SK-N-SH (cell line): ENCODE data around the gene TNPO2. TPM values are rescaled to one million over a fixed set of nuclear protein-coding genes. Genes with fewer than 3 reads are reported as not detected.

ENCODE experiments used
- CTCF ChIA-PET: fragments of 300-600, 350-600 bp; formaldehyde crosslinking; extraction: SDS; loops from one replicate; lab custom pipeline; 2021; lab: Yijun Ruan, JAX
- POLR2A ChIA-PET: fragments of 350-600 bp; sonication (Branson Sonifier 250); formaldehyde crosslinking; extraction: SDS; loops from one replicate; lab custom pipeline; 2020; ENCODE audit warnings: antibody characterized with exemption, inconsistent platforms; lab: Yijun Ruan, JAX
- DNase-seq: peaks from one replicate; pipeline ENCODE4 v3.0.0; 2012
- H2AFZ ChIP-seq: fragments of 200-600 bp; sonication (generic); 2 replicates; pipeline ENCODE4 v1.8.1; 2016; ENCODE audit warnings: antibody characterized with exemption, mild to moderate bottlenecking, low read depth
- H3F3A ChIP-seq: fragments of 200-600 bp; sonication (generic); replicated peaks from 2 replicates; pipeline ENCODE3; 2016; ENCODE audit warnings: antibody characterized with exemption, mild to moderate bottlenecking; ENCODE audit not compliant: insufficient read depth
- H3K27ac ChIP-seq, 2 experiments: fragments of 200-500 bp in 1 of 2; fragments of 200-600 bp in 1 of 2; sonication (Bioruptor generic) in 1 of 2; sonication (generic), shearing (Covaris generic) in 1 of 2; 2 replicates each; pipeline versions ENCODE4 v1.5.1 to v1.6.1; 2014 to 2016; ENCODE audit warnings: low read depth in 2 of 2, inconsistent platforms in 1 of 2, low read length in 1 of 2, mild to moderate bottlenecking in 1 of 2, mixed read lengths in 1 of 2
- H3K27me3 ChIP-seq: fragments of 200-600 bp; sonication (generic), shearing (Covaris generic); 2 replicates; pipeline ENCODE4 v1.6.1; 2016; ENCODE audit warnings: mixed run types; ENCODE audit not compliant: insufficient read depth
- H3K36me3 ChIP-seq, 2 experiments: fragments of 200-500 bp in 1 of 2; fragments of 200-600 bp in 1 of 2; sonication (Bioruptor generic) in 1 of 2; sonication (generic) in 1 of 2; replicated peaks in 1 of 2; 2 replicates each; pipeline versions ENCODE3 to v1.5.1; 2014 to 2016; ENCODE audit warnings: low read length in 1 of 2, mild to moderate bottlenecking in 1 of 2; ENCODE audit not compliant: insufficient read depth in 2 of 2, control insufficient read depth in 1 of 2
- H3K4me1 ChIP-seq, 2 experiments: fragments of 200-500 bp in 1 of 2; fragments of 200-600 bp in 1 of 2; sonication (Bioruptor generic) in 1 of 2; sonication (generic), shearing (Covaris generic) in 1 of 2; 2 replicates each; pipeline versions ENCODE4 v1.5.1 to v1.6.1; 2014 to 2016; ENCODE audit warnings: low read depth in 1 of 2, low read length in 1 of 2, mixed run types in 1 of 2; ENCODE audit not compliant: insufficient read depth in 2 of 2, control insufficient read depth in 1 of 2
- H3K4me2 ChIP-seq: fragments of 200-600 bp; sonication (generic), shearing (Covaris generic); 2 replicates; pipeline ENCODE4 v1.6.1; 2017; ENCODE audit warnings: mixed run types
- H3K4me3 ChIP-seq, 2 experiments: fragments of 200-500 bp in 1 of 2; fragments of 200-600 bp in 1 of 2; sonication (Bioruptor generic) in 1 of 2; sonication (generic), shearing (Covaris generic) in 1 of 2; 2 replicates each; pipeline versions ENCODE4 v1.5.1 to v1.8.1; 2014 to 2016; ENCODE audit warnings: low read depth in 2 of 2, inconsistent platforms in 1 of 2, low read length in 1 of 2, mild to moderate bottlenecking in 1 of 2, mixed read lengths in 1 of 2, moderate library complexity in 1 of 2
- H3K79me2 ChIP-seq: fragments of 200-600 bp; sonication (generic); 2 replicates; pipeline ENCODE4 v1.8.1; 2017; ENCODE audit warnings: mild to moderate bottlenecking; ENCODE audit not compliant: insufficient read depth
- H3K9ac ChIP-seq: fragments of 200-600 bp; sonication (generic); 2 replicates; pipeline ENCODE4 v1.6.1; 2017; ENCODE audit warnings: mixed run types
- H3K9me2 ChIP-seq: fragments of 200-600 bp; sonication (generic); 2 replicates; pipeline ENCODE4 v1.6.1; 2017; ENCODE audit warnings: mixed run types
- H3K9me3 ChIP-seq: fragments of 200-600 bp; sonication (generic); 2 replicates; pipeline ENCODE4 v1.6.1; 2017; ENCODE audit warnings: mixed run types, mild to moderate bottlenecking, moderate library complexity
- H4K20me1 ChIP-seq: fragments of 200-600 bp; sonication (generic); 2 replicates; pipeline ENCODE4 v1.6.1; 2017; ENCODE audit warnings: mild to moderate bottlenecking, mixed run types; ENCODE audit not compliant: insufficient read depth
- CHD2 ChIP-seq: fragments of 150-350 bp; IDR thresholded peaks from 2 replicates; pipeline ENCODE4 v1.6.1; 2018; ENCODE audit warnings: low read length; ENCODE audit not compliant: partially characterized antibody
- ELF1 ChIP-seq: IDR thresholded peaks from 2 replicates; pipeline ENCODE4 v1.4.0; 2012
- EP300 ChIP-seq, 2 experiments: IDR thresholded peaks; 2 replicates each; pipeline versions ENCODE4 v1.4.0 to v1.6.1; 2012; ENCODE audit warnings: borderline replicate concordance in 1 of 2, low read depth in 1 of 2, low read length in 1 of 2
- EZH2phosphoT487 ChIP-seq: fragments of 200-600 bp; sonication (generic); IDR thresholded peaks from 2 replicates; pipeline ENCODE4 v1.6.1; 2017; ENCODE audit warnings: low read depth, mixed run types, mild to moderate bottlenecking, antibody characterized with exemption, moderate library complexity, borderline replicate concordance
- GATA2 ChIP-seq: sonication (generic); formaldehyde crosslinking; IDR thresholded peaks from 2 replicates; pipeline ENCODE4 v1.5.0; 2020; ENCODE audit warnings: mild to moderate bottlenecking, missing genetic modification reagents
- JUND ChIP-seq: IDR thresholded peaks from 2 replicates; pipeline ENCODE4 v1.4.0; 2012
- MXI1 ChIP-seq: IDR thresholded peaks from 2 replicates; pipeline ENCODE4 v1.6.1; 2012; ENCODE audit warnings: mild to moderate bottlenecking, low read depth, low read length, improper control_type of control experiment
- RAD21 ChIP-seq: IDR thresholded peaks from 2 replicates; pipeline ENCODE4 v1.6.1; 2012; ENCODE audit warnings: mild to moderate bottlenecking, low read length
- RFX5 ChIP-seq: IDR thresholded peaks from 2 replicates; pipeline ENCODE4 v1.6.1; 2012; ENCODE audit warnings: mild to moderate bottlenecking, improper control_type of control experiment, low read length
- RXRA ChIP-seq: IDR thresholded peaks from 2 replicates; pipeline ENCODE4 v1.4.0; 2012; ENCODE audit warnings: low read depth, mild to moderate bottlenecking, borderline replicate concordance
- SMC3 ChIP-seq: IDR thresholded peaks from 2 replicates; pipeline ENCODE4 v1.6.1; 2012; ENCODE audit warnings: low read depth, low read length, improper control_type of control experiment
- TAF1 ChIP-seq: IDR thresholded peaks from 2 replicates; pipeline ENCODE4 v1.6.1; 2012; ENCODE audit warnings: low read depth, mild to moderate bottlenecking, low read length, moderate library complexity, borderline replicate concordance
- TEAD4 ChIP-seq: IDR thresholded peaks from 2 replicates; pipeline ENCODE4 v1.4.0; 2012; ENCODE audit warnings: mild to moderate bottlenecking, borderline replicate concordance; ENCODE audit not compliant: insufficient read depth
- YY1 ChIP-seq: IDR thresholded peaks from 2 replicates; pipeline ENCODE4 v1.4.0; 2012; ENCODE audit warnings: low read depth, mild to moderate bottlenecking
- WGBS: methylation state at CpG from one replicate; pipeline ENCODE4 v1.1.6; 2017; ENCODE audit warnings: low lambda C conversion rate; 5-methylcytosine and 5-hydroxymethylcytosine counted together
- polyA plus RNA-seq, 3 experiments: library from polyadenylated mRNA; depleted of rRNA; stranded (reverse); fragments of >200 nt; gene quantifications; 2 replicates each; pipeline ENCODE4 v1.2.3, GENCODE V29; 2012
- TF ChIP-seq, protein P1 (sequence below): IDR thresholded peaks from 2 replicates; pipeline ENCODE4 v1.4.0; 2012; ENCODE audit warnings: low read depth, borderline replicate concordance
- TF ChIP-seq, protein P2 (sequence below): fragments of 150-350 bp; IDR thresholded peaks from 2 replicates; pipeline ENCODE4 v1.6.1; 2017; ENCODE audit warnings: antibody characterized with exemption, low read length, low read depth, borderline replicate concordance
- TF ChIP-seq, protein P3 (sequence below): IDR thresholded peaks from 2 replicates; pipeline ENCODE4 v1.6.1; 2012; ENCODE audit warnings: mild to moderate bottlenecking, low read depth, low read length, moderate library complexity
- TF ChIP-seq, protein P4 (sequence below): IDR thresholded peaks from 2 replicates; pipeline ENCODE4; 2012
- TF ChIP-seq, protein P5 (sequence below): IDR thresholded peaks from 2 replicates; pipeline ENCODE4 v1.4.0; 2012; ENCODE audit warnings: low read depth
- TF ChIP-seq, protein P6 (sequence below): fragments of 150-350 bp; IDR thresholded peaks from 2 replicates; pipeline ENCODE4 v1.6.1; 2016; ENCODE audit warnings: mild to moderate bottlenecking, low read depth, low read length

The TNPO2 gene
- polyA plus RNA-seq, 1 of the 3 experiments (the other 2 are of a cell fraction): 82.4 TPM

DNA sequence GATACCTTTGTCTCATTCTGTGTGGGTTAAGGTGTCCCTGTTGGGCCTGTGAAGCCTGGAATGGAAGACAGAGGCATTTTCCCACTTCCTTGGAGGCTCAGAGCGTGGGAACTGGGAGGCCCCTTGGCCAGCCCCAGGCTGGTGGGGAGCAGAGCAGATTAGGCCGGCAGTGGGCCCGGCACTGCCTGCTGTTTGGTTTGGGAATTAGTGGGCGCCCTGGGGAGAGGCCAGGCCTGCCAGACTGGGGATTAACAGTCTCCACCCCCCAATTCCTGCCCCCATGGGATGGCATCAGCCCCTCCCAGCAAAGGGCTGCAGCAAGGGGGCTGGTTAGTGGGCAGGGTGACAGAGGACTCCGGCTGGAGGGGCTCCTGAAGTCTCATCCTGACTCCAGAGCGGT lies 24.8 kb upstream of the TNPO2 start:
- POLR2A ChIA-PET: no interaction called here
- Histone ChIP-seq H3K4me2 (no peak overlapping the region), H3K79me2 (no peaks in the 10 kb centered on the region), H4K20me1 (no peaks in the 10 kb centered on the region), H3F3A (no peaks in the 10 kb centered on the region), H3K4me1 (peaks cover 0 to 8% of the 10 kb centered on the region in 2 experiments), H3K27me3 (peaks cover 37% of the 10 kb centered on the region), H3K9ac (no peak overlapping the region), H3K36me3 (peaks cover 0 to 17% of the 10 kb centered on the region in 2 experiments), H2AFZ (no peak overlapping the region), H3K27ac (no peak overlapping the region), H3K9me2 (no peaks in the 10 kb centered on the region), H3K9me3 (no peaks in the 10 kb centered on the region), H3K4me3 (no peak overlapping the region)
- WGBS: no CpG with 5 or more reads among the region's 6 CpGs
- peak; percentile 22 for DNase-seq
- CTCF ChIA-PET: interaction anchor here (1.3 to 23.9 kb wide), 2 partner anchors 12 to 13 kb away, joined by 3 to 273 read pairs; no protein-coding TSS in a partner anchor
- no peak for TF ChIP-seq RAD21
- TF ChIP-seq, protein P1, sequence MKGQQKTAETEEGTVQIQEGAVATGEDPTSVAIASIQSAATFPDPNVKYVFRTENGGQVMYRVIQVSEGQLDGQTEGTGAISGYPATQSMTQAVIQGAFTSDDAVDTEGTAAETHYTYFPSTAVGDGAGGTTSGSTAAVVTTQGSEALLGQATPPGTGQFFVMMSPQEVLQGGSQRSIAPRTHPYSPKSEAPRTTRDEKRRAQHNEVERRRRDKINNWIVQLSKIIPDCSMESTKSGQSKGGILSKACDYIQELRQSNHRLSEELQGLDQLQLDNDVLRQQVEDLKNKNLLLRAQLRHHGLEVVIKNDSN: no peak
- TF ChIP-seq ELF1: no peak
- TF ChIP-seq RFX5: no peak
- TF ChIP-seq, protein P2, sequence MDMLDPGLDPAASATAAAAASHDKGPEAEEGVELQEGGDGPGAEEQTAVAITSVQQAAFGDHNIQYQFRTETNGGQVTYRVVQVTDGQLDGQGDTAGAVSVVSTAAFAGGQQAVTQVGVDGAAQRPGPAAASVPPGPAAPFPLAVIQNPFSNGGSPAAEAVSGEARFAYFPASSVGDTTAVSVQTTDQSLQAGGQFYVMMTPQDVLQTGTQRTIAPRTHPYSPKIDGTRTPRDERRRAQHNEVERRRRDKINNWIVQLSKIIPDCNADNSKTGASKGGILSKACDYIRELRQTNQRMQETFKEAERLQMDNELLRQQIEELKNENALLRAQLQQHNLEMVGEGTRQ: no peak
- no peak for TF ChIP-seq RXRA
- TF ChIP-seq GATA2 (CRISPR knock-in tag): no peak
- TF ChIP-seq, protein P3, sequence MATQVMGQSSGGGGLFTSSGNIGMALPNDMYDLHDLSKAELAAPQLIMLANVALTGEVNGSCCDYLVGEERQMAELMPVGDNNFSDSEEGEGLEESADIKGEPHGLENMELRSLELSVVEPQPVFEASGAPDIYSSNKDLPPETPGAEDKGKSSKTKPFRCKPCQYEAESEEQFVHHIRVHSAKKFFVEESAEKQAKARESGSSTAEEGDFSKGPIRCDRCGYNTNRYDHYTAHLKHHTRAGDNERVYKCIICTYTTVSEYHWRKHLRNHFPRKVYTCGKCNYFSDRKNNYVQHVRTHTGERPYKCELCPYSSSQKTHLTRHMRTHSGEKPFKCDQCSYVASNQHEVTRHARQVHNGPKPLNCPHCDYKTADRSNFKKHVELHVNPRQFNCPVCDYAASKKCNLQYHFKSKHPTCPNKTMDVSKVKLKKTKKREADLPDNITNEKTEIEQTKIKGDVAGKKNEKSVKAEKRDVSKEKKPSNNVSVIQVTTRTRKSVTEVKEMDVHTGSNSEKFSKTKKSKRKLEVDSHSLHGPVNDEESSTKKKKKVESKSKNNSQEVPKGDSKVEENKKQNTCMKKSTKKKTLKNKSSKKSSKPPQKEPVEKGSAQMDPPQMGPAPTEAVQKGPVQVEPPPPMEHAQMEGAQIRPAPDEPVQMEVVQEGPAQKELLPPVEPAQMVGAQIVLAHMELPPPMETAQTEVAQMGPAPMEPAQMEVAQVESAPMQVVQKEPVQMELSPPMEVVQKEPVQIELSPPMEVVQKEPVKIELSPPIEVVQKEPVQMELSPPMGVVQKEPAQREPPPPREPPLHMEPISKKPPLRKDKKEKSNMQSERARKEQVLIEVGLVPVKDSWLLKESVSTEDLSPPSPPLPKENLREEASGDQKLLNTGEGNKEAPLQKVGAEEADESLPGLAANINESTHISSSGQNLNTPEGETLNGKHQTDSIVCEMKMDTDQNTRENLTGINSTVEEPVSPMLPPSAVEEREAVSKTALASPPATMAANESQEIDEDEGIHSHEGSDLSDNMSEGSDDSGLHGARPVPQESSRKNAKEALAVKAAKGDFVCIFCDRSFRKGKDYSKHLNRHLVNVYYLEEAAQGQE: no peak
- TF ChIP-seq EP300 (IDR thresholded peaks at IDR 0.05; ENCODE audit: borderline replicate concordance in 1 of 2, low read depth in 1 of 2, low read length in 1 of 2): no peak
- TF ChIP-seq, protein P4, sequence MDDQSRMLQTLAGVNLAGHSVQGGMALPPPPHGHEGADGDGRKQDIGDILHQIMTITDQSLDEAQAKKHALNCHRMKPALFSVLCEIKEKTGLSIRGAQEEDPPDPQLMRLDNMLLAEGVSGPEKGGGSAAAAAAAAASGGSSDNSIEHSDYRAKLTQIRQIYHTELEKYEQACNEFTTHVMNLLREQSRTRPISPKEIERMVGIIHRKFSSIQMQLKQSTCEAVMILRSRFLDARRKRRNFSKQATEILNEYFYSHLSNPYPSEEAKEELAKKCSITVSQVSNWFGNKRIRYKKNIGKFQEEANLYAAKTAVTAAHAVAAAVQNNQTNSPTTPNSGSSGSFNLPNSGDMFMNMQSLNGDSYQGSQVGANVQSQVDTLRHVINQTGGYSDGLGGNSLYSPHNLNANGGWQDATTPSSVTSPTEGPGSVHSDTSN: no peak
- no peak for TF ChIP-seq SMC3
- TF ChIP-seq, protein P5, sequence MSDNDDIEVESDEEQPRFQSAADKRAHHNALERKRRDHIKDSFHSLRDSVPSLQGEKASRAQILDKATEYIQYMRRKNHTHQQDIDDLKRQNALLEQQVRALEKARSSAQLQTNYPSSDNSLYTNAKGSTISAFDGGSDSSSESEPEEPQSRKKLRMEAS: no peak
- TF ChIP-seq YY1: no peak
- TF ChIP-seq CHD2: no peak
- no peak for TF ChIP-seq TAF1
- TF ChIP-seq EZH2phosphoT487: no peak
- TF ChIP-seq MXI1: no peak
- TF ChIP-seq TEAD4: no peak
- TF ChIP-seq, protein P6, sequence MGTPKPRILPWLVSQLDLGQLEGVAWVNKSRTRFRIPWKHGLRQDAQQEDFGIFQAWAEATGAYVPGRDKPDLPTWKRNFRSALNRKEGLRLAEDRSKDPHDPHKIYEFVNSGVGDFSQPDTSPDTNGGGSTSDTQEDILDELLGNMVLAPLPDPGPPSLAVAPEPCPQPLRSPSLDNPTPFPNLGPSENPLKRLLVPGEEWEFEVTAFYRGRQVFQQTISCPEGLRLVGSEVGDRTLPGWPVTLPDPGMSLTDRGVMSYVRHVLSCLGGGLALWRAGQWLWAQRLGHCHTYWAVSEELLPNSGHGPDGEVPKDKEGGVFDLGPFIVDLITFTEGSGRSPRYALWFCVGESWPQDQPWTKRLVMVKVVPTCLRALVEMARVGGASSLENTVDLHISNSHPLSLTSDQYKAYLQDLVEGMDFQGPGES: no peak
- TF ChIP-seq JUND: no peak
